ENCODE measurements around the gene ALX4.

- TF ChIP-seq POLR2A (IDR thresholded peaks at IDR 0.05; ENCODE audit: low read depth) (no peak), CTCF (IDR thresholded peaks at IDR 0.05) (no peak), EP300 (IDR thresholded peaks at IDR 0.05) (no peak), POLR2AphosphoS5 (IDR thresholded peaks at IDR 0.05) (no peak)
These were observed 42.1 kb upstream of the ALX4 start for GRCh38 chr11:44351898-44352498.
